Glomerular visceral epithelial cell (primary cell): ENCODE data around the gene OR52E8.

Source experiments
- DNase-seq: peaks from one replicate; pipeline ENCODE4 v3.0.0-alpha.2; 2016; ENCODE audit errors: extremely low spot score

The OR52E8 gene

DNA sequence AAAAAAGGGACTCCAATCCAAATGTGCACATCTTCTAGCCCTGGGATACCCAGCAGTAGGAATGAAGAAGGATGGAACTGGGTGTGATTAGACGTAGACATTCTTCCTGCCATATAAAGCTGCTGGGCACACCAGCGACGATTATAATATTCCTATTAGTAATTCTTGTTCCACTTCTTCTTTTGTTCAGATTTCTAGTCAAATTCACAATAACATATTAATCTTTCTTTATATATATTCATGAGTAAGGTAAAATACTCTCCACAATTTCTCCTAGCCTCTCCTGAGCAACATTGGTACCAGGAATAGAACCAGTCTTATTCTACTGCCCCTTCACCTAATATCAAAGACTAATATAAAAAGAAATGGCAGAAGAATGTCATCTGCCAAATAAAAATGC is at the start of gene OR52E8:
Gene OR52E8, minus strand, starts transcription at position 101 of the 400 bp plus-strand sequence. Its CDS starts 0 bp downstream, at position 101.
- DNase-seq = no peak

DNA sequence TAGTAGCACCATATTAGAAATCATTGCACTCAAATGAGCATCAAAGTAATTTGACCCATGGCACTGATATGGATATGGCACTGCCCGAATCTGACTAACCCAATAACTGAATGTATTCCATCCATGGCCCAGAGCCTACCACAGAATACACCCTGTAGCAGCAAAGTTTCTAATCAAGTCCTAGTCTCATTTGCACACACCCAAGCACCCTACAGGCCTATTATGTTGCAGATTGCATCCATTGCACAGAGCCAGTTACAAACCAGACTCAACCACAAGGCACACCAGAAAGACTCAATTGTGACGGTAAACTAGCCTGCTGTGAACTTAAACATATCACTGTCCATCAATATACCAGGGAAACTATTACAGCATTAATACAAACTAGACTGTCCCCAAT is 42.0 kb upstream of the OR52E8 start:
- no peak for DNase-seq

DNA sequence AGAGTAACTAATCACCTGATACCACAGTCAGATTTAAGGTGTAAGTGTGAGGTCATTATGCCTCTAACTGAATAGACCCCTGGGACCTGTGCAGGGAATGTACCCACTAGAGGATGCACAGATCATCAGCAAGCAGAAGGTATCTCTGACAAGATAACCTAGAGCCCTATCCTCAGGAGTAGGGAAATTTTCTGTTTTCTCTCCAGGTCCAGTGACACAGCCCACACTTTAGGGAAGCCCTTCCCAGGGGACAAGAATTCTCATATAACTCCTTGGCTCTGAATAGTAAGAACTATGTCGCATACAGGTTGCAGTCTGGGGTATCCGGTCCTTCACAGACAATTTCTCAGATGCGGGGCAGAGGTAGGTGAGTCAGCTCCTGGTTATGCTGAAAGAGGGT is 35.4 kb upstream of the OR52E8 start, which contains the start of gene OR52E5:
Gene OR52E5, plus strand, starts transcription at position 301 of the 400 bp plus-strand sequence. CDS start 7,569 bp downstream, outside the sequence.
- DNase-seq = no peak

DNA sequence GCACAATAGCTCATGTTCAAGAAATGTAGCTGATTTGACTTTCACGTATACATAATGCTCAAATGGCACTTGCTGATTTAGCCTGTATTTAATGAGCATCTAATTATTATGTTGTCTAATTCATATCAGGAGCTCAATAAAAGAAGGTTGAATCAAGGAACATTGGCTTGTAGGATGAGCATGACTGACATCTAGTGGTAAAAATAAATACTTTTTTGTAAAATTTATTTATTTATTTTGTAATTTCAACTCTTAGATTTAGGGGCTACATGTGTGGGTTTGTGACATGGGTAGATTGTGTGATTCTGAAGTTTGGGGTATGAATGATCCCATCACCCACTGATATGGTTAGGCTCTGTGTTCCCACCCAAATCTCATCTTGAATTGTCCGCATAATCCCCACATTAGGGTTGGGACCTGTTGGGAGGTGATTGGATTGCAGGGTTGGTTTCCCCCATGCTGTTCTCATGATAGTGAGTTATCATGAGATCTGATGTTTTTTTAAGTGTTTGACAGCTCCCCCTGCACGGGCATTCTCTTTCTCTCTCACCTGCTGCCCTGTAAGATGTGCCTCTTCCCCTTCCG is 33.8 kb upstream of the OR52E8 start:
- DNase-seq = peak; percentile 1

DNA sequence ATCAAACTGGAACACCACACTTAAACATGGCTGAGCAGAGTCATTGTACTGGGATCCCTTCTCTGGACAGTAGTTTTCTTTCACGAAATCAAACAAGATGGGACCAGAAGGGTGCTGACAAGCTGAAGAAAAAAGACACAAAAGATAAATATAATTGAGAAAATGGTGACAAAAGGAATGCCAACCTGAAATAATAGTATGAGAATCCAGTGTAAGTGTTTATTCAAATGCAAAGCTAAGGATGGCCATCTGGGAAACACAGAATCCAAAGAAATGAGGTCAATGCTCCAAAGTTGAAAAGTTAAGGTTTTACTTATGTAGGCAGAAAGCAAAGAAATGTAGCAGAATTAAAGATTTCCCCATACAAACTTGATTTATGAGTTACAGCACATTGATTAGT is 30.2 kb upstream of the OR52E8 start:
- DNase-seq = no peak

DNA sequence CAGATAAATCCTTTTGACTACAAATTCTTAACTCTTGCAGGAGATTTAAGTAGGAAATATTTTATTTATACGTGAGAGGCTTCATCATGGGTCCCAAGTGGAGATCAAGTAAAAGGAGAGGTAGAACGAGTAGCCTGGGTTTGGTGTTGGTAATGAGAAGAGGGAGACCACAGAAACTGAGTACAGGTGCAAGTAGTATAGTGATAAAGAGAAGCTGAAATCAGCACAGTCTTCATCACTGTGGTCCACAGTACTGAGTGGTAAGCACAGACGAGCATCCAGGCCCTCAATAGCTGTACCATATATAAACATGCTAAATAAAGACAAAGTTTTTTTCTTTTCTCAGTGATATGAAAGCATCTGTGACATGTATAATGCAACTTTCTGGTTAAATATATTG is 29.7 kb upstream of the OR52E8 start:
- DNase-seq = no peak

DNA sequence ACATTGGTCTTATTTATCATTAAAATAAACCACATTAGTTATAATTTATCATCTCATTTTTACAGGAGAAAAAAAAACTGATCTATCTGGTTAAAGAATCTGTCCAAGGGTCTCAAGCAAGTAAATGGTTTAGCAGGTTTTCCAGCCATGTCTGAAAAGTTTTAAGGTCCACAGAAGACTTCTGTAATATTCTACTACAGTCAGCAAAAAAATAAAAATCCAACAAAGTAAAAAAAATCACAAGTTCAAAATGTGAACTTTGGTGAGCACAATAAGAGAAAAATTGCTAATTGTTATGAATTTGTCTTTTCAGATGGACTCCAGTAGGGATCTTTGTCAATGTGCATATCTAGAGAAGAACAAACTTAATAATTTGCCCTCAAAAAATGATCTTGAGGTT is 24.3 kb upstream of the OR52E8 start:
- DNase-seq = no peak

DNA sequence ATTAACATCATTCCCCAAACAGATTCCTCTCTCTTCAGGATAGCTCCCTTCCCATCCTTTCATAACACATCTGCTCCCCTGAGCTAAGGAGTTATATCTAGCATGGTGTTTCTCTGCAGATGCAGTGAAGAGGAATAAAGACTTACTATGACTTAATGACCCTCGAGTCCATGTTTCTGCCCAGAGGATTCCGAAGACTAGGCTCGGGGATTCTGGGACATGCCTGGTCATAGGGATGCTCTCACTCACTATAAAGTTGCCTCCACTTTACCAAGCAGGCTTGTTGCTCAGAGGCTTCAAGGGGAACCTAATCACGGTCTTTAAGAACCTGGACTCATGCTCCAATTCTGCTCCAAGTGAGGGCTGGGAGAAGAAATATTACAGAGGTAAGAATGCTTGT is 22.8 kb upstream of the OR52E8 start, which contains the start of gene OR52E4:
Gene OR52E4, plus strand, starts transcription at position 301 of the 400 bp plus-strand sequence. CDS start 3,664 bp downstream, outside the sequence.
- no peak for DNase-seq

DNA sequence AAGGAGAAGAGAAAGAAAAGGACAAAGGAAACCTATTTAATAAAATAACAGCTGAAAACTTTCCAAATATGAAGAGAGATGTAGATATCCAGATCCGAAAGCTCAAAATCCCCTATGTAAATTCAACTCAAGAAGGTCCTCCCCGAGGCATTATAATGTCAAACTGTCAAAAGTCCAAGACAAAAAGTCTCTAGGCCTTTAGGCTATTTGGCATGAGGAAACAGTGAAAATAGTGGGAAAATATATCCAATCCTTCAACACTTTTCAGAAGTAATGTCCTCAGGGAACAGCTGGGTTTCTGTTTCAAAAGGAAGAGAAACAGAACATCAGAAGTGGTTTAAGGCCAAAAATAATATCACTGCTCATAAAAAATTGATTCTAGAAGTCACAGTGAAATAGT is 21.1 kb upstream of the OR52E8 start:
- DNase-seq = no peak

DNA sequence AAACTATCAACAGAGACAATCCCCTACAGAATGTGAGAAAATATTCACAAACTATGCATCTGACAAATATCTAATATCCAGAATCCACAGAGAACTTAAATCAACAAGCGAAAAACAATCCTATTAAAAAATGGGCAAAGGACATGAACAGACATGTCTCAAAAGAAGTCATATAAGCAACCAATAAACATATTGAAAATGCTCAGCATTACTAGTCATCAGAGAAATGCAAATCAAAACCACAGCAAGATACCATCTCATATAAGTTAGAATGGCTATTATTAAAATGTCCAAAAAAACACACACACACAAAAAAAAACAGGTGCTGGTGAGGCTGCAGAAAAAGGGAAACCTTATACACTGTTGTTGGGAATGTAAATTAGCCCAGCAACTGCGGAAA is 8.3 kb upstream of the OR52E8 start:
- DNase-seq = no peak

DNA sequence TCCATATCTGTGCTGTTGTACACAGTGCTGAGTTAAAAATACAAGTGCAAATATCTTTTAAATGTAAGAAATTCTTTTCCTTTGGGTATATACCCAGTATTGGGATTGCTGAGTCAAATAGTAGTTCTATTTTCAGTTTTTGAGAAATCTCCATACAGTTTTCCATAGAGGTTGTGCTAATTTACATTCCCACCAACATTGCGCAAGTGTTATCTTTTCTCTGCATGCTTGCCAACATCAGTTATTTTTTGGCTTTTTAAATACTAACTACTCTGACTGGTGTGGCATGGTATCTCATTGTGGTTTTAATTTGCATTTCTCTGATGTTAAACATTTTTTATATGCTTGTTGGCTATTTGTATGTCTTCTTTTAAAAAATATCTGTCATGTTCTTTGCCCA is 6.5 kb downstream of the OR52E8 start:
- no peak for DNase-seq

DNA sequence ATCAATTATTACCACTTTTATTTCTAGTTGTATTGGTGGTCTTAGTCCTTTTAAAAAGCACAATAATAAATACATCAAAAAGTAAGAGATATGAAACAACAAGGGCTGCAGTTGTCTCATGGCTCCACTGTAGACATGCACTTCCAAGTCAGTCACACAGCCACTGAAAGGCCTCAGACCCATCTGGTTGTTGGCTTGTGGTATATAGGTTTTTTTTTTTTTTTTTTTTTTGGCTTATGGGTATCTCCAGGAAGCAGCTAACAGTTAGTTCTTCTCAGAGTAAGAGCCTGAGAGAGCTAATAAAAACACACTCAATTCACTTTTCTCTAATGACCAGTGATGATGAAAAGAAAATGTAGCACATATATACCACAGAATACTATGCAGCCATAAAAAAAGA is 9.8 kb downstream of the OR52E8 start:
- no peak for DNase-seq

DNA sequence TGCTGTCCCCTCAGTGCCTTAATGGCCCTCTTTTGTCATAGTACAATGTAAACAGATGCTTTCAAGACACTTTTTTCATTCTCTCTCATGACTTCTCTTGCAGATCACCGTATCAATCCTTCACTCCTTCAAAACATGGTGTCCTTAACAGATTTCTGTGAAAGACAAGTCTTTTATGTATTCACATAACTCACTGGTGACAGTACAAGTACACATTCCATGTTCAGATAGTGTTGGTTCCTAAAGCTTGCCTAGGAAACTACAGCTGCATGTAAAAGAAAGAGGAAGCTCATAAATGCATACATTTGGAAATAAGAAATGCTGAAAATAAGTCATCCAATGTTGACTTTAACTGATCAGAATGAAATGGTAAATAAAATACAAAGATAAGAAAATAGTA is 10.8 kb downstream of the OR52E8 start:
- DNase-seq = no peak

DNA sequence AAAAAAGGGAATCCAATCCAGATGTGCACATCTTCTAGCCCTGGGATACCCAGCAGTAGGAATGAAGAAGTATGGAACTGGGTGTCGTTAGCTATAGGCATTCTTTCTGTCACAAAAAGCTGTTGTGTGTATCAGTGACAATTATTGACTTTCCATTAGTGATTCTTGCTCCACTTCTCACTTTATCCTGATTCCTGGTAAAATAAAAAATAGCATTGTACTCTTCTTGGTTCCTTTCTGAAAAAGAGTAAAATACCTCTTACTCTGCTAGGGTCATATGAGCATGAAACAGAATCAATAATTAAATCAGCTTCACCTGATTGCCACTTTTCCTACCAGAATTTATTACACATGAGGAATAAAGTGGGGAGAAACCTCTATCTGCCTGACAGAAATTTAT is 15.7 kb downstream of the OR52E8 start, which contains the start of gene OR52E6:
Gene OR52E6, minus strand, starts transcription at position 101 of the 400 bp plus-strand sequence. Its CDS starts 0 bp downstream, at position 101.
- DNase-seq = no peak

DNA sequence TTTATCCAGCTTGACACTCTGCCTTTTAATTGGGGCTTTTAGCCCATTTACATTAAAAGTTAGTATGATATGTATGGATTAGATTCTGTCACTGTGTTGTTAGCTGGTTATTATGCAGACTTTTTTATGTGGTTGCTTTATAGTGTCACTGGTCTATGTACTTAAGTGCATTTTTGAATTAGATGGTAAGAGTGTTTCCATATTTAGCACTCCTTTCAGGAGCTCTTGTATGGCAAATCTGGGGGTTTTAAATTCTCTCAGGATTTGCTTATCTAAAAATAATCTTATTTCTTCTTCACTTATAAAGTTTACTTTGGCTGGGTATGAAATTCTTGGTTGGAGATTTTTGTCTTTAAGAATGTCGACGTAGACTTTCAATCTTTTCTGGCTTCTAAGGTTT is 19.8 kb downstream of the OR52E8 start:
- DNase-seq = no peak

DNA sequence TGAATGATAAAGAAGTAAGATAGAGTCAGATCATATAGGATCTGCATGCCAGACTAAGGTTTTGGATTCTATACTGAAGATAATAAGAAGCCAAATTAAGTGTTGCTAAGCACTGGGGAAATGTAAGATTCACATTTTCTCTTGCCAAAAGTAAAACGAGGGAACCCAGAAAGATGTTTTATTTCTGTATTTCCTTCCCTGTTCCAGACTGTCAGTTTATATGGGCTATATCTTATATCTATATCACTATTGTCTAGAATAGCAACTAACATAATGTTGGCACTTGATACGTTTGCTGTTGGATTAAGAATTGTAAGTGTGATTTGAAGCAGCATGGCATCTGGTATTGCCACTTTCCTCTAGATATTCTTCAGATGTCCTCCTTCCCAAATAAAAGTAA is 24.0 kb downstream of the OR52E8 start:
- DNase-seq = no peak

DNA sequence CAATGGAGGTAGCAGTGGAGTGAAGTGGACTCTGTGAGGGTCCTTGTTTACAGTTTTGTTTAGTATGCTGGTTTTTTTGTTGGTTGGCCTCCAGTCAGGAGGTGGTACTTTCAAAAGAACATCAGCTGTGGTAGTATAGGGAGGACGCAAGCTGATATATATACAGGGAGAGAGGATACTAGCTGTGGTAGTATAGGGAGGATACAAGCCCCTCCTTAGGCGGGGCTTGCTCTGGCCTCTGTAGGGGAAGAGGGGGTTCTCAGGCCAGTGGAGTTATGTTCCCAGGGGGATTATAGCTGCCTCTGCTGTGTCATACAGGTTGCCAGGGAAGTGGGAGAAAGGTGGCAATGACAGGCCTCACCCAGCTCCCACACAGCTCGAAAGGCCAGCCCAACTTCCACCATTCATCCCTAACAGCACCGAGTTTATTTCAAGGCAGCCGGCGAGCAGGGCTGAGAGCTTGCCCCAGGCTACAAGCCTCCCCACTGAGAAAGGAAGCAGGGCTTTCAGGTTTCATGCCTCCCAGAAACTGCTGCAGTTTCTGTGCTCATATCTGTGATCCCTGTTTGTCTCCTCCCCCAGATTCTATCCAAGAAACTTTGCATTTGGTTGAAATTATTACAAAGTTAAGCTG is 26.2 kb downstream of the OR52E8 start:
- DNase-seq = no peak

DNA sequence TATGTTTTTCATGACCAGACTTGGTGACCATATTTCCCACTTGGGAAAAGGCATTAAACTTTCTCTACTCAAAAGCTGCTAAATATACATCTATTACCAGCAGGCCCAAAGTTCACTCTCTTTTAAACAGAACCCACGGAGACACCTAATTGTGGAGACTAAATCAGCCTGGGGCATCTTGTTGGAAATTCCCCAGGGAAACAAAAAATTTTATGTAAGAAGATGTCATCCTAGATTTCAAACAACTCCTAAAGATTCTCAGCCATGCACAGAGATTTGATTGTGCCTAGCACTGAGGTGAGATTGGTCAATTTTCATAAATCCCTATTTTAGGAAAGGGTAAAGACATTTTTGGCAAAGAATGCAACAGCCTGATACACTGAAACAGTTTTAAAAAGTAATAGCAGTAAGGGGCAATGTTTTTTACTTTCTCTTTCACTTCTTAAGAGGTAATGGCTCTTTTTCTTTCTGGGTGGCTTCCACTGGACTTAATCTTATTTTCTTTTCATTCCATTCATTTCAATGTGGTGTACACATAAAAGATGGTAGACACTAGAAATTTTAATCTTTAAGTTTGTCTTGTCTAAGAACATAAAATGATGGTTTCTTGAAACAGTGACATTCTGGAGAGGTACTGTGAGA is 39.1 kb downstream of the OR52E8 start:
- DNase-seq = no peak

DNA sequence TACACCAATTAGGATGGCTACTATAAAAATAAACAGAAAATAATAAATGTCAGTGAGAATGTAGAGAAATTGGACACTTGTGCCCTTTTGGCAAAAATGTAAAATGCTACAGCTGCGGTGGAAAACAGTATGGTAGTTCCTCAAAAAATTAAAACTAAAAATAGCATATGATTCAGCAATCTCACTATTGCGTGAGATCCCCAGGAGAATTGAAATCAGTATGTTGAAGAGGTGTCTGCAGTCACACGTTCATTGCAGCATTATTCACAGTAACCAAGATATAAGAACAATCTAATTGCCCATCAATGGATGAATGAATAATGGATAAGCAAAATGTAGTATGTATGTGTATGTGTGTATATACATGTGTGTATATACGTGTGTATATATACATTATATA is 42.0 kb downstream of the OR52E8 start:
- DNase-seq = no peak

DNA sequence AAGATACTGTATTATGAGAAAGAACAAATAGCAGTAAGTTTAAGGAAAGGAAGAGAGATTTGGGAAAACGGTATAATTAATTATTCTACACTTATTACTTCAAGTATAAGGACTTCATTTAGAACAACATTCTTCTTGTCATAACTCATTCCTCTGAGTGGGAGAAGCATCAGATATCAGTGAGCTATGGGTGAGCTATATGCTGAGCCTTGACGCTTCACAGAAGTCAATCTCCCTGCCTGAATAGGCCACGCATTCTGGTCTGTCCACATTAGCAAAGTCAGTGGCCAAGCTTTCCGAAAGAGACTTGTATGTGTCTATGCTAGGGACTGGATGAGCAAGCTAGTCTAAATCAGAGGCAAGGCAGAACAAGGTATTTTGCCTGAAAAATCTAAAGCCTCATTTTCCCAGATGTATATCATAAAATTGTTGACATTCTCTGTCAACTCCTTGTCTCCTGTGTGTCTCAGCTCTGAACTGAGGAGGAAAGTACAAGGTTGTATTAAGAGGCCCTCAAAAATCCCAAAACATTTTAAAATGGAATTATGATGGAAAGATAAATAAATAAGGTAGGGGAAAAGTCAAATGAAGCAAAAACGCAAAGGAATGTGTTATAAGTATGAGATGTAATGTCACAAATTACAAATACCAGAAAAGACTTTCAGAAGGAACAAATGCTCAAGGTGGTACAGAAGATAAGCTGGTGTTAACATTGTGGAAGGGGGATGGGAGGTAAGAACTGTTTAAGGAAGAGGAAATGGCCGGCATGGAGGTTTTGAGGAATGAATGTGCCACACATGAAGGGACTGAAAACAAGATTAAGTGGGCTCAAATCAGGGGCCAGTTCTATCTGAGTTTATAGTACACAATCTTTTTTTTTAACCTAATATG is 47.3 kb downstream of the OR52E8 start:
- no peak for DNase-seq

DNA sequence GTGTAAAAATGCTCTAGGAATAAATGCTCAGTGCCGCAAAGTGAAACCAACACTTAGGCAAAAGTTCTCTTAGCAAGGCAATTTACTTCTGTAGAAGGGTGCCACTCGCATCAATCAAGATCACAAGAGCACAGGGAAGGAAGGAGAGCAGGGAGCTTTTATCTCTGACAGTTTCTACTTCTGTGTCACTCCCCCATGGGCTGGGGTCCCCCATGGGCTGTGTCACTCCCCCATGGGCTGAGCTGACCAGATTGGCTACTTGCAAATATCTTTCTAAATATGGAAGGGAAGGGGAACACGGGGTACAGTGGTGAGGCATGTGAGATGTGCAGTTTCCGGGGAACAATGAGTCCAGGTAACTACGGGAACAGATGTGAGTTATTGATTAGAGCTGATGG is 48.4 kb downstream of the OR52E8 start:
- no peak for DNase-seq

DNA sequence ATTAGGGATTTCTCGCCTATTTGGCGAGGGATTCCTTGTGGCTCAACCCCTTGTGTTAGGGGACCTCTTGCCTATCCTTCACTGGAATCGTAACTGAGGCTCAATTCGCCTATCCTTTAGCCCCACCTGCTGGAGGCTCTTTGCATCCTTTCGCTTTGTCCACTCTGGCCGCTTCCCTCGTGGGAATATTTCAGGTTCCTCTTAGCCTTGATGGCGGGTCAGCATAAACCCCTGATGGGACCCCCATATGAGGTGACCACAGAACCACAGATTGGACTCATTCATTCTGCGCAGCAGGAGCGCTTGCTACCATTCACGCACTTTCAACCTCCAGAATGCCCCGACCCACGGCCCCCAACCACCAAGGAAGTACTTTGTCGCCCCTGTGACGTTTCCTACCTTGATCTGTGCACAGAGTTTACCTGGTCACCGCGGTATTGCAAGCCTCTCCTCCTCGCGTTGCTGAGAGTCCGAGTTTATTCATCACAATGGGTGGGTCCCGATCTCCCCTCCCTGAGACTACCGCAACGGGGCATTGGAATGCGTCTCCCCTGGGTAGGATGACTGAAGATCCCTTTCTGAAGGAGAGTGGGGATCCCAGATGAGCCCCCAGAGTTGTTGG is 48.9 kb downstream of the OR52E8 start, which contains the start of gene OR52N2:
Gene OR52N2, plus strand, starts transcription at position 425 of the 622 bp plus-strand sequence. CDS start 11,412 bp downstream, outside the sequence.
- DNase-seq = peak; percentile 66
